Skeletal muscle tissue (tissue), 4 donors: ENCODE data around the gene FOXP2. TPM values are rescaled to one million over a fixed set of nuclear protein-coding genes. Genes with fewer than 3 reads are reported as not detected.

Experiments used
- H3K27ac ChIP-seq: one replicate; pipeline ENCODE4 v1.7.0; 2013; ENCODE audit warnings: mild to moderate bottlenecking, low read depth, low read length, inconsistent platforms
- H3K27me3 ChIP-seq, 3 donors: one replicate each; pipeline ENCODE4 v1.7.0; 2013; ENCODE audit warnings: low read length in 3 of 3; ENCODE audit not compliant: control insufficient read depth in 3 of 3, insufficient read depth in 3 of 3
- H3K36me3 ChIP-seq, 3 donors: one replicate each; pipeline ENCODE4 v1.7.0; 2013; ENCODE audit warnings: low read length in 3 of 3; ENCODE audit not compliant: control insufficient read depth in 3 of 3, insufficient read depth in 3 of 3
- H3K4me1 ChIP-seq, 3 donors: one replicate each; pipeline ENCODE4 v1.7.0; 2013; ENCODE audit warnings: low read length in 3 of 3, mild to moderate bottlenecking in 3 of 3; ENCODE audit not compliant: control insufficient read depth in 3 of 3, insufficient read depth in 3 of 3
- H3K4me3 ChIP-seq, 3 donors: one replicate each; pipeline ENCODE4 v1.7.0; 2013; ENCODE audit warnings: low read length in 3 of 3
- H3K9ac ChIP-seq, 3 donors: one replicate each; pipeline ENCODE4 v1.7.0; 2013; ENCODE audit warnings: low read length in 3 of 3, mild to moderate bottlenecking in 3 of 3, moderate library complexity in 2 of 3, low read depth in 1 of 3
- H3K9me3 ChIP-seq, 3 donors: one replicate each; pipeline ENCODE4 v1.7.0; 2013; ENCODE audit warnings: low read length in 3 of 3; ENCODE audit not compliant: control insufficient read depth in 3 of 3
- total RNA-seq: library from RNA; depleted of rRNA; stranded (reverse); fragments of >200 nt; gene quantifications from one replicate; pipeline ENCODE4 v1.2.3, GENCODE V29; 2014
- donor health status: Osteomylitis.

Gene FOXP2
- total RNA-seq, 1 donor from 2014 or later: 10.4 TPM

GRCh38 chr7:114688443-114689055 is 273.9 kb downstream of the FOXP2 start:
- no peak overlapping the region for H3K9ac ChIP-seq
- H3K27me3 ChIP-seq: no peaks in the 10 kb centered on the region
- H3K9me3 ChIP-seq: no peaks in the 10 kb centered on the region
- no peak overlapping the region for H3K27ac ChIP-seq
- H3K36me3 ChIP-seq: peaks cover 0 to 9% (median 2%) of the 10 kb centered on the region in 3 donors
- H3K4me3 ChIP-seq: no peak overlapping the region
- H3K4me1 ChIP-seq: no peaks in the 10 kb centered on the region

GRCh38 chr7:114689406-114689805 is 274.8 kb downstream of the FOXP2 start:
- Histone ChIP-seq H3K9me3 (no peaks in the 10 kb centered on the region), H3K27ac (no peak overlapping the region), H3K4me1 (no peaks in the 10 kb centered on the region), H3K9ac (no peak overlapping the region), H3K27me3 (no peaks in the 10 kb centered on the region), H3K4me3 (no peak overlapping the region), H3K36me3 (peaks cover 0 to 9% (median 2%) of the 10 kb centered on the region in 3 donors)

- Histone ChIP-seq H3K36me3 (peaks cover 0 to 9% (median 2%) of the 10 kb centered on the region in 3 donors), H3K9ac (no peak overlapping the region), H3K27me3 (no peaks in the 10 kb centered on the region), H3K9me3 (no peaks in the 10 kb centered on the region), H3K4me3 (no peak overlapping the region), H3K4me1 (no peaks in the 10 kb centered on the region), H3K27ac (no peak overlapping the region)
Measured at GRCh38 chr7:114691605-114692004, 277.0 kb downstream of the FOXP2 start.

- no peaks in the 10 kb centered on the region for H3K9me3 ChIP-seq
- no peak overlapping the region for H3K9ac ChIP-seq
- H3K36me3 ChIP-seq: peaks cover 0 to 5% (median 2%) of the 10 kb centered on the region in 3 donors
- no peak overlapping the region for H3K27ac ChIP-seq
- H3K4me3 ChIP-seq: no peak overlapping the region
- H3K27me3 ChIP-seq: no peaks in the 10 kb centered on the region
- H3K4me1 ChIP-seq: no peaks in the 10 kb centered on the region
Measured at GRCh38 chr7:114695182-114695581, 280.6 kb downstream of the FOXP2 start.

- Histone ChIP-seq H3K4me1 (no peaks in the 10 kb centered on the region), H3K4me3 (no peak overlapping the region), H3K9me3 (no peaks in the 10 kb centered on the region), H3K27ac (no peak overlapping the region), H3K36me3 (no peaks in the 10 kb centered on the region), H3K27me3 (no peaks in the 10 kb centered on the region), H3K9ac (no peak overlapping the region)
Measured at GRCh38 chr7:114700247-114700928, 285.8 kb downstream of the FOXP2 start.

GRCh38 chr7:114703677-114704076 is 289.1 kb downstream of the FOXP2 start:
- Histone ChIP-seq H3K27me3 (no peaks in the 10 kb centered on the region), H3K9ac (no peak overlapping the region), H3K4me1 (no peaks in the 10 kb centered on the region)

GRCh38 chr7:114708646-114709045 is 294.0 kb downstream of the FOXP2 start:
- Histone ChIP-seq H3K4me3 (no peak overlapping the region), H3K27me3 (no peaks in the 10 kb centered on the region), H3K36me3 (no peaks in the 10 kb centered on the region), H3K4me1 (no peaks in the 10 kb centered on the region), H3K27ac (no peak overlapping the region), H3K9me3 (no peaks in the 10 kb centered on the region), H3K9ac (no peak overlapping the region)

More at GRCh38 chr7:114703677-114704076, 289.1 kb downstream of the FOXP2 start:
- no peak overlapping the region for H3K4me3 ChIP-seq
- no peaks in the 10 kb centered on the region for H3K36me3 ChIP-seq
- no peak overlapping the region for H3K27ac ChIP-seq
- H3K9me3 ChIP-seq: no peaks in the 10 kb centered on the region

GRCh38 chr7:114710499-114710898 is 295.9 kb downstream of the FOXP2 start:
- no peaks in the 10 kb centered on the region for H3K27me3 ChIP-seq
- H3K4me3 ChIP-seq: no peak overlapping the region
- H3K9ac ChIP-seq: no peak overlapping the region
- H3K4me1 ChIP-seq: no peaks in the 10 kb centered on the region
- H3K9me3 ChIP-seq: no peaks in the 10 kb centered on the region
- no peaks in the 10 kb centered on the region for H3K36me3 ChIP-seq
- H3K27ac ChIP-seq: no peak overlapping the region

GRCh38 chr7:114711241-114711640 is 296.6 kb downstream of the FOXP2 start:
- Histone ChIP-seq H3K4me3 (no peak overlapping the region), H3K27me3 (no peaks in the 10 kb centered on the region), H3K9ac (no peak overlapping the region), H3K36me3 (no peaks in the 10 kb centered on the region), H3K4me1 (no peaks in the 10 kb centered on the region), H3K9me3 (no peaks in the 10 kb centered on the region), H3K27ac (no peak overlapping the region)

GRCh38 chr7:114715907-114716306 is 301.3 kb downstream of the FOXP2 start:
- no peaks in the 10 kb centered on the region for H3K36me3 ChIP-seq
- H3K9me3 ChIP-seq: no peaks in the 10 kb centered on the region
- H3K9ac ChIP-seq: no peak overlapping the region
- H3K27ac ChIP-seq: no peak overlapping the region
- H3K27me3 ChIP-seq: no peaks in the 10 kb centered on the region
- no peaks in the 10 kb centered on the region for H3K4me1 ChIP-seq
- H3K4me3 ChIP-seq: no peak overlapping the region
